ENCODE data around the gene ABCA5.
"Not testable (repeated sequence)": the region's sequence is repeated elsewhere in the genome, so short reads cannot be mapped to it uniquely, and the experiment has no call there.

Gene ABCA5

GRCh38 chr17:69207151-69207550, 119.8 kb downstream of the ABCA5 start:
- no peak for DNase-seq (ENCODE audit: low read depth in 3 of 3)

GRCh38 chr17:69198238-69198637, 128.7 kb downstream of the ABCA5 start:
- no peak for DNase-seq (ENCODE audit: low read depth in 3 of 3)

GRCh38 chr17:69196105-69196653, 130.8 kb downstream of the ABCA5 start:
- DNase-seq (ENCODE audit: low read depth in 3 of 3): not testable (repeated sequence)
